PFSK-1 (cell line): Measurements from ENCODE around the gene VPS35.

Experiments
- POLR2AphosphoS5 ChIP-seq: IDR thresholded peaks from 2 replicates; pipeline ENCODE4 v1.6.1; 2012; ENCODE audit warnings: low read depth, mild to moderate bottlenecking, control low read depth, low read length, moderate library complexity
- SIN3A ChIP-seq: IDR thresholded peaks from 2 replicates; pipeline ENCODE4 v1.6.1; 2012; ENCODE audit warnings: mild to moderate bottlenecking, low read length, moderate library complexity, borderline replicate concordance; ENCODE audit not compliant: insufficient read depth
- TAF1 ChIP-seq: IDR thresholded peaks from 2 replicates; pipeline ENCODE4 v1.6.1; 2012; ENCODE audit warnings: low read length, control low read depth, borderline replicate concordance; ENCODE audit not compliant: insufficient read depth
- TF ChIP-seq, protein P1 (sequence below), 2 experiments: IDR thresholded peaks; 2 replicates each; pipeline versions ENCODE4 v1.6.1 to v1.8.0; 2011 to 2012; ENCODE audit warnings: low read depth in 2 of 2, low read length in 2 of 2, control low read depth in 1 of 2, inconsistent platforms in 1 of 2, mild to moderate bottlenecking in 1 of 2, moderate library complexity in 1 of 2; ENCODE audit not compliant: insufficient read depth in 1 of 2

DNA sequence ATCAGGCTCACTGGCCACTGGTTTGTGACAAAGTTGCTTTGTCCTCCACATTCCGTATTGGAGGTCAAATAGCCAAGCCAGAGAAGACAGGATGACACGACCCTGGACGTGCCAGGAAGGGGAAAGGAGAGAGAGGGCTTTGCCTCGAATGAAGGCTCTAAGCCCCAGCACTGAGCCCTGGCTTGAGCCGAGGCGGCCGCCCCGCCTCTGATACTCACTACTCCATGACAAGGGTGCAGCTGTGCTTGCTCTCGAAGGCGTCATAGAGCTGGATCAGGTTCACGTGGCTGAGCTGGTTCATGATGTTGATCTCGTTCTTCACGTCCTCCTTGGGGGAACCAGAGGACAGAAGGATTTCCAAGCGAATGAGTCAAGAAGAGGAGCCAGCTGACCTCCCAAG is 39.8 kb upstream of the VPS35 start:
- TF ChIP-seq SIN3A (no peak), TAF1 (no peak), POLR2AphosphoS5 (no peak)
- TF ChIP-seq, protein P1, sequence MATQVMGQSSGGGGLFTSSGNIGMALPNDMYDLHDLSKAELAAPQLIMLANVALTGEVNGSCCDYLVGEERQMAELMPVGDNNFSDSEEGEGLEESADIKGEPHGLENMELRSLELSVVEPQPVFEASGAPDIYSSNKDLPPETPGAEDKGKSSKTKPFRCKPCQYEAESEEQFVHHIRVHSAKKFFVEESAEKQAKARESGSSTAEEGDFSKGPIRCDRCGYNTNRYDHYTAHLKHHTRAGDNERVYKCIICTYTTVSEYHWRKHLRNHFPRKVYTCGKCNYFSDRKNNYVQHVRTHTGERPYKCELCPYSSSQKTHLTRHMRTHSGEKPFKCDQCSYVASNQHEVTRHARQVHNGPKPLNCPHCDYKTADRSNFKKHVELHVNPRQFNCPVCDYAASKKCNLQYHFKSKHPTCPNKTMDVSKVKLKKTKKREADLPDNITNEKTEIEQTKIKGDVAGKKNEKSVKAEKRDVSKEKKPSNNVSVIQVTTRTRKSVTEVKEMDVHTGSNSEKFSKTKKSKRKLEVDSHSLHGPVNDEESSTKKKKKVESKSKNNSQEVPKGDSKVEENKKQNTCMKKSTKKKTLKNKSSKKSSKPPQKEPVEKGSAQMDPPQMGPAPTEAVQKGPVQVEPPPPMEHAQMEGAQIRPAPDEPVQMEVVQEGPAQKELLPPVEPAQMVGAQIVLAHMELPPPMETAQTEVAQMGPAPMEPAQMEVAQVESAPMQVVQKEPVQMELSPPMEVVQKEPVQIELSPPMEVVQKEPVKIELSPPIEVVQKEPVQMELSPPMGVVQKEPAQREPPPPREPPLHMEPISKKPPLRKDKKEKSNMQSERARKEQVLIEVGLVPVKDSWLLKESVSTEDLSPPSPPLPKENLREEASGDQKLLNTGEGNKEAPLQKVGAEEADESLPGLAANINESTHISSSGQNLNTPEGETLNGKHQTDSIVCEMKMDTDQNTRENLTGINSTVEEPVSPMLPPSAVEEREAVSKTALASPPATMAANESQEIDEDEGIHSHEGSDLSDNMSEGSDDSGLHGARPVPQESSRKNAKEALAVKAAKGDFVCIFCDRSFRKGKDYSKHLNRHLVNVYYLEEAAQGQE (IDR thresholded peaks at IDR 0.05; ENCODE audit: insufficient read depth in 1 of 2, low read depth in 2 of 2, low read length in 2 of 2) = no peak
